Body of pancreas (tissue), 4 donors: Measurements from ENCODE around the gene OSBPL1A. TPM values are rescaled to one million over a fixed set of nuclear protein-coding genes. Genes with fewer than 3 reads are reported as not detected.
A peak's percentile ranks its signal among the peaks of the same experiment; 100 is the strongest.

Source experiments
- ATAC-seq: fragments of 150-250 bp; one replicate; pipeline ENCODE4 v1.9.1; 2016
- DNase-seq, 4 donors: peaks; one replicate each; pipeline ENCODE4 v3.0.0-alpha.2; 2019
- H3K27ac ChIP-seq, 4 donors: fragments of 200-600 bp; sonication (generic); 1 replicate in 3 of 4; 2 replicates in 1 of 4; pipeline versions ENCODE4 v1.5.1 to v1.6.1; 2016 to 2019; ENCODE audit warnings: mild to moderate bottlenecking in 1 of 4, mixed read lengths in 1 of 4, moderate library complexity in 1 of 4
- H3K27me3 ChIP-seq, 2 donors: fragments of 200-600 bp; sonication (generic); one replicate each; pipeline ENCODE4 v1.6.0; 2016; ENCODE audit warnings: mild to moderate bottlenecking in 1 of 2
- H3K36me3 ChIP-seq, 2 donors: fragments of 200-600 bp; sonication (generic); replicated peaks in 1 of 2; 2 replicates each; pipeline ENCODE4 v1.5.1; 2016; ENCODE audit warnings: low read depth in 2 of 2; ENCODE audit not compliant: insufficient read depth in 1 of 2
- H3K4me1 ChIP-seq: fragments of 200-600 bp; sonication (generic); one replicate; pipeline ENCODE4 v1.6.0; 2016
- H3K4me3 ChIP-seq, 2 donors: fragments of 200-600 bp; sonication (generic); 1 replicate in 1 of 2; 2 replicates in 1 of 2; pipeline ENCODE4 v1.5.1; 2016 to 2019
- H3K9me3 ChIP-seq, 3 donors: fragments of 200-600 bp; sonication (generic); 1 replicate in 2 of 3; 2 replicates in 1 of 3; pipeline ENCODE4 v1.5.1; 2016
- POLR2A ChIP-seq, 3 donors: fragments of 450-650 bp; IDR thresholded peaks; one replicate each; pipeline ENCODE4 v1.6.1; 2016; ENCODE audit warnings: antibody characterized with exemption in 3 of 3, mild to moderate bottlenecking in 2 of 3
- WGBS, 2 donors: methylation state at CpG; one replicate each; pipeline ENCODE4 v1.1.5; 2017; 5-methylcytosine and 5-hydroxymethylcytosine counted together
- intact Hi-C: fragments of 100-400 bp; cut with DNase I; formaldehyde crosslinking; loops from one replicate; pipeline ENCODE4 v1.15.1; 2023
- total RNA-seq, 2 donors: library from RNA; depleted of rRNA; stranded (reverse); fragments of >200 nt; gene quantifications; one replicate each; pipeline ENCODE4 v1.1.0, GENCODE V29; 2016
- TF ChIP-seq, protein P1 (sequence below), 7 experiments: fragments of 450-650 bp in 4 of 7; fragments of 200-600 bp in 3 of 7; sonication (generic) in 3 of 7; IDR thresholded peaks; one replicate each; pipeline ENCODE4 v1.5.1; 2016 to 2019; ENCODE audit warnings: antibody characterized with exemption in 7 of 7

Gene OSBPL1A
- total RNA-seq, 2 donors from 2014 or later: 20.5 to 78.4 TPM

DNA sequence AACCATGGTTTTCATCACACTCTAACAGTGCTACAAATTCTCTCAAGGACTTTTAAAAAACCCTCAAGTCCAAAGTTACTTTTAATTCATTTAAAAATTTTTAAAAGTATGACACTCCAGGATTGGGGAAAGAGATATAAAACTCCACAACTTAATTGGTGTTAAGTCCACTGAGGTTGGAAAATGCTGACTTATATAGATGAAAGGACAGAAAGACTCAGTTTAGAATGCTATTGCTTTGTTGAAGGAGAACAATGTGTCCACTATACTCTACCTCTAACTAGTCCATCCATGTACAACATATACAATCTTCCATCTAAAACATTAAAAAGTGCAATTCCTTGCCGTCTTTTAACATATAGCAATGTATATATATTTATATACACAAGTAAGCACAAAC, 217.6 kb downstream of the OSBPL1A start:
- DNase-seq (no peak), ATAC-seq (no peak)
- Histone ChIP-seq H3K4me3 (no peak overlapping the region), H3K36me3 (no peaks in the 10 kb centered on the region), H3K27ac (no peak overlapping the region), H3K27me3 (no peaks in the 10 kb centered on the region), H3K9me3 (no peaks in the 10 kb centered on the region), H3K4me1 (peaks cover 8% of the 10 kb centered on the region)
- TF ChIP-seq, protein P1, sequence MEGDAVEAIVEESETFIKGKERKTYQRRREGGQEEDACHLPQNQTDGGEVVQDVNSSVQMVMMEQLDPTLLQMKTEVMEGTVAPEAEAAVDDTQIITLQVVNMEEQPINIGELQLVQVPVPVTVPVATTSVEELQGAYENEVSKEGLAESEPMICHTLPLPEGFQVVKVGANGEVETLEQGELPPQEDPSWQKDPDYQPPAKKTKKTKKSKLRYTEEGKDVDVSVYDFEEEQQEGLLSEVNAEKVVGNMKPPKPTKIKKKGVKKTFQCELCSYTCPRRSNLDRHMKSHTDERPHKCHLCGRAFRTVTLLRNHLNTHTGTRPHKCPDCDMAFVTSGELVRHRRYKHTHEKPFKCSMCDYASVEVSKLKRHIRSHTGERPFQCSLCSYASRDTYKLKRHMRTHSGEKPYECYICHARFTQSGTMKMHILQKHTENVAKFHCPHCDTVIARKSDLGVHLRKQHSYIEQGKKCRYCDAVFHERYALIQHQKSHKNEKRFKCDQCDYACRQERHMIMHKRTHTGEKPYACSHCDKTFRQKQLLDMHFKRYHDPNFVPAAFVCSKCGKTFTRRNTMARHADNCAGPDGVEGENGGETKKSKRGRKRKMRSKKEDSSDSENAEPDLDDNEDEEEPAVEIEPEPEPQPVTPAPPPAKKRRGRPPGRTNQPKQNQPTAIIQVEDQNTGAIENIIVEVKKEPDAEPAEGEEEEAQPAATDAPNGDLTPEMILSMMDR (IDR thresholded peaks at IDR 0.05): no peak
- TF ChIP-seq POLR2A (IDR thresholded peaks at IDR 0.05): no peak
- intact Hi-C loops: loop anchor here (10.0 kb wide), 1 partner anchor 95 kb away; no protein-coding TSS in a partner anchor
- 84 to 85% methylated on average over 1 of the region's 1 CpG for WGBS, 2 donors

DNA sequence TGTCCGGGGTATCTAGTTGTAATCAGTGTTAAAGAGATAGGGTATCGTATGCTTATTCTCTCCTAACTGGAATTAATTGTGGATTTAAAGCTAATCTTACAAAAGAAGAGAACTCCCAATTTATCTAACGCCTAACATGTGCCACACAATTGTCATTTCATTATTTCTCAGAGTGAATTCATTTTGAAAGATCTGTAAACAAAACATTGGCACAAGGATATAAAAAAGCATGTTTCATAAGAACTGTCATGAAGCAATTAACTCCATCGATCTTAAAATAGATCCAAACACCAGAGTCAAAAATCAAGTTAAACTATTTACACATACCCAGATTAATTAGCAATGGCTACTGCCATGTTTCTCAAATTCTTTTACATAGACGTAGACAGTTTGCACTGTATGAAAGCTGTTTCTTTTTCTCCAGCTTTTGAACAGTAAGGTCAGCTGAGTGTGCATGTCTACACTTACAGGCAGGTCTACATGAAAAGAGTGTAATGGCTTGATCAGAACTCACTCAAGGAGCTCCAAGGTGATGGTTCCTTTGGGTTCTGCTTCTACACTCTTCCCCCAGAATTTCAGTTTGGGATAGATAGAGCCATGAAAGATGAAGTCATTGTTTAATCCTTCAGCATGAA, 220.0 kb downstream of the OSBPL1A start:
- Histone ChIP-seq H3K4me1 (peaks cover 8% of the 10 kb centered on the region), H3K4me3 (no peak overlapping the region), H3K36me3 (no peaks in the 10 kb centered on the region), H3K27me3 (no peaks in the 10 kb centered on the region), H3K9me3 (no peaks in the 10 kb centered on the region), H3K27ac (no peak overlapping the region)
- ATAC-seq: peak; percentile 42
- TF ChIP-seq POLR2A (IDR thresholded peaks at IDR 0.05): no peak
- TF ChIP-seq, protein P1 (IDR thresholded peaks at IDR 0.05): no peak
- 58 to 59% methylated on average over 5 of the region's 5 CpGs for WGBS, 2 donors
- DNase-seq: no peak
- intact Hi-C loops: no loop called here

DNA sequence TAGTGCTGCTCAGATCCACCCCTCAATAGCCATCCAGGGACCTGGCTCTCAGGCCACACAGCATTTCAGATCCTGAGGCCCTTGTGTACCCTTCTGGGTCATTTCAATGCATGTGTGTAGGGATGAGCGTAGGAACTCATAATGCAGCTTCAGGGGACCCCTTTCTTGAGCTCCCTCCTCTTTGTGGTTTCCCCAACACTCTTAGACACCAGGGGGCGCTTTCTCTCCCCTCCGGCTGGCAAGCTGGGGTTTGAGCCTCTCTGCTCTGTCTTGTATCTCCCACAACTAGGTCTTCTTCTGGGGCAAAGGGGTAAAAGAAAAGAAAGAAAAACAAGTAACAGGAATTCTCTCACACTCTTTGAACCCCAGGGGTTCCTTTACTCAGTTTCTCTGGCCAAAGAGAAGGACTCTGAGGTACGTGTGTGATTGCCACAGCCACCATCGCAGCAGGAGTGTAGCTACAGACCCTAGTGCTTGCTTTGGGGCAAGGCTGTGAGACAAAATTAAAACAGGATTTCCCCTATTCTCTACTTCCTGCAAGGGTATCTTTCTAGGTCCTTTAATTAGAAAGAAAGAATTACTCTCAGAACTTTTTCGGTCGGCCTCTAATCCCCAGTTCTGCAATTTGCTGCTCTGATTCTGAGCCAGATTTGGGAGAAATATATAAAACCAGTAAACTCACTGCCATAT, 220.8 kb downstream of the OSBPL1A start:
- DNase-seq (peak; percentile 53 to 70 (median 64)), ATAC-seq (no peak)
- no peak for TF ChIP-seq POLR2A (IDR thresholded peaks at IDR 0.05)
- TF ChIP-seq, protein P1 (IDR thresholded peaks at IDR 0.05): peak; percentile 40 to 67 (median 59)
- H3K27me3 ChIP-seq: no peaks in the 10 kb centered on the region
- no peaks in the 10 kb centered on the region for H3K9me3 ChIP-seq
- WGBS, 2 donors: 63 to 69% methylated on average over 7 of the region's 7 CpGs
- H3K4me3 ChIP-seq: no peak overlapping the region
- no peak overlapping the region for H3K27ac ChIP-seq
- no peaks in the 10 kb centered on the region for H3K36me3 ChIP-seq
- peaks cover 8% of the 10 kb centered on the region for H3K4me1 ChIP-seq
- intact Hi-C loops: no loop called here

DNA sequence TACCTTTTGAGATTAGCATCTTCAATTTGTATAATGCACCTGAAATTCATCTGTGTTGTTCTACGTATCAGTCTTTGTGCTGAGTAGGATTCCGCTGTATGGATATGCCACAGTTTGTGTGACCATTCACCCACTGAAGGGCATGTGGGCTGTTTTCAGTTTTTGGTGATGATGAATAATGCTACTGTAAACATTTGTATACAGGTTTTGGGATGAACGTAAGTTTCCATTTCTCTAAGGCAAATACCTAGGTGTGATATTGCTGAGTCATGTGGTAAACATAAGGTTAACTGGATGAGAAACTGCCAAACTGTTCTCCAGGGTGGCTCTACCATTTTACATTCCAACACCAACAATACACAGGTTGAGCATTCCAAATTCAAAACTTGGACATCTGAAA, 223.6 kb downstream of the OSBPL1A start:
- H3K4me3 ChIP-seq: no peak overlapping the region
- no peak for DNase-seq
- no peak for TF ChIP-seq POLR2A (IDR thresholded peaks at IDR 0.05)
- TF ChIP-seq, protein P1 (IDR thresholded peaks at IDR 0.05): no peak
- H3K36me3 ChIP-seq: no peaks in the 10 kb centered on the region
- intact Hi-C loops: no loop called here
- peaks cover 8% of the 10 kb centered on the region for H3K4me1 ChIP-seq
- no peaks in the 10 kb centered on the region for H3K27me3 ChIP-seq
- 80 to 83% methylated on average over 3 of the region's 3 CpGs for WGBS, 2 donors
- H3K9me3 ChIP-seq: no peaks in the 10 kb centered on the region
- no peak overlapping the region for H3K27ac ChIP-seq
- no peak for ATAC-seq
